Measurements from ENCODE around the gene NFATC4. TPM values are rescaled to one million over a fixed set of nuclear protein-coding genes. Genes with fewer than 3 reads are reported as not detected.

The NFATC4 gene
- total and polyA plus RNA-seq, 12 donors = 3.0 to 69.2 (median 9.9) TPM

- no peaks in the 10 kb centered on the region for H3K9me3 ChIP-seq
- peaks cover 14 to 74% (median 58%) of the 10 kb centered on the region in 9 donors for H3K4me1 ChIP-seq
- no peak for DNase-seq
- WGBS, 2 donors = 58 to 60% methylated on average over 9 of the region's 9 CpGs
- no peaks in the 10 kb centered on the region for H3K27me3 ChIP-seq
- TF ChIP-seq CTCF (IDR thresholded peaks at IDR 0.05) = no peak
- peak overlapping the region in 5 of 10 donors; percentile 5 to 60 (median 28) for H3K27ac ChIP-seq
- ATAC-seq = no peak
- H3K4me3 ChIP-seq = peak overlapping the region in 1 of 10 donors; percentile 78
- intact Hi-C loops (cut with DNase I) = loop anchor here in 1 of 10 donors (2.0 kb wide), 1 partner anchor 35 kb away; no protein-coding TSS in a partner anchor
- H3K36me3 ChIP-seq = peaks cover 0 to 16% (median 0%) of the 10 kb centered on the region in 9 donors
Observed at GRCh38 chr14:24401810-24402702, 34.1 kb downstream of the NFATC4 start.

- peak overlapping the region in 1 of 10 donors; percentile 16 for H3K4me3 ChIP-seq
- peak overlapping the region in 6 of 10 donors; percentile 4 to 60 (median 15) for H3K27ac ChIP-seq
- peaks cover 11 to 62% (median 50%) of the 10 kb centered on the region in 9 donors for H3K4me1 ChIP-seq
- ATAC-seq (peak in 3 of 8 donors; percentile 14 to 38 (median 26)), DNase-seq (peak in 1 of 2 donors; percentile 37)
- no peaks in the 10 kb centered on the region for H3K27me3 ChIP-seq
- peaks cover 0 to 24% (median 3%) of the 10 kb centered on the region in 9 donors for H3K36me3 ChIP-seq
- intact Hi-C loops (cut with DNase I) = no loop called here
- no peak for TF ChIP-seq CTCF (IDR thresholded peaks at IDR 0.05)
- 40 to 49% methylated on average over 7 of the region's 7 CpGs for WGBS, 2 donors
- no peaks in the 10 kb centered on the region for H3K9me3 ChIP-seq
Observed at GRCh38 chr14:24403294-24403998, 35.5 kb downstream of the NFATC4 start.

GRCh38 chr14:24404814-24405213 lies 36.8 kb downstream of the NFATC4 start:
- whole genome bisulfite sequencing, 2 donors = 52 to 63% methylated on average over 4 of the region's 4 CpGs
- ATAC-seq (no peak), DNase-seq (no peak)
- Histone ChIP-seq H3K4me1 (peaks cover 11 to 55% (median 47%) of the 10 kb centered on the region in 9 donors), H3K27me3 (no peaks in the 10 kb centered on the region), H3K27ac (peak overlapping the region in 1 of 10 donors; percentile 25), H3K9me3 (no peaks in the 10 kb centered on the region), H3K4me3 (no peak overlapping the region), H3K36me3 (peaks cover 0 to 38% (median 16%) of the 10 kb centered on the region in 9 donors)
- no peak for TF ChIP-seq CTCF (IDR thresholded peaks at IDR 0.05)
- intact Hi-C loops (cut with DNase I) = no loop called here

GRCh38 chr14:24406416-24406815 lies 38.4 kb downstream of the NFATC4 start:
- no peaks in the 10 kb centered on the region for H3K27me3 ChIP-seq
- TF ChIP-seq CTCF (IDR thresholded peaks at IDR 0.05) = no peak
- peaks cover 0 to 54% (median 18%) of the 10 kb centered on the region in 9 donors for H3K36me3 ChIP-seq
- no peaks in the 10 kb centered on the region for H3K9me3 ChIP-seq
- no peak overlapping the region for H3K27ac ChIP-seq
- WGBS, 2 donors = 93 to 95% methylated on average over 6 of the region's 6 CpGs
- no peak overlapping the region for H3K4me3 ChIP-seq
- no peak for DNase-seq
- no peak for ATAC-seq
- intact Hi-C loops (cut with DNase I) = no loop called here
- peaks cover 11 to 39% (median 32%) of the 10 kb centered on the region in 9 donors for H3K4me1 ChIP-seq
